Measurements from ENCODE around the gene GAK.

GAK gene

GRCh38 chr4:970854-971520 lies 38.9 kb upstream of the GAK start:
- TF ChIP-seq CTCF (IDR thresholded peaks at IDR 0.05) = no peak

GRCh38 chr4:970046-970745 lies 38.1 kb upstream of the GAK start:
- TF ChIP-seq CTCF (IDR thresholded peaks at IDR 0.05) = no peak

- no peak for TF ChIP-seq CTCF (IDR thresholded peaks at IDR 0.05)
Observed at GRCh38 chr4:968621-969394, 36.7 kb upstream of the GAK start.

- no peak for TF ChIP-seq CTCF (IDR thresholded peaks at IDR 0.05)
Observed at GRCh38 chr4:968221-968620, 36.1 kb upstream of the GAK start.

- no peak for TF ChIP-seq CTCF (IDR thresholded peaks at IDR 0.05)
Observed at GRCh38 chr4:967113-968104, 35.3 kb upstream of the GAK start.

- TF ChIP-seq CTCF (IDR thresholded peaks at IDR 0.05) = no peak
Observed at GRCh38 chr4:966266-967112, 34.4 kb upstream of the GAK start.

Measured in LNCAP (cell line).